ENCODE results near the gene C7orf33.

Gene C7orf33

DNA sequence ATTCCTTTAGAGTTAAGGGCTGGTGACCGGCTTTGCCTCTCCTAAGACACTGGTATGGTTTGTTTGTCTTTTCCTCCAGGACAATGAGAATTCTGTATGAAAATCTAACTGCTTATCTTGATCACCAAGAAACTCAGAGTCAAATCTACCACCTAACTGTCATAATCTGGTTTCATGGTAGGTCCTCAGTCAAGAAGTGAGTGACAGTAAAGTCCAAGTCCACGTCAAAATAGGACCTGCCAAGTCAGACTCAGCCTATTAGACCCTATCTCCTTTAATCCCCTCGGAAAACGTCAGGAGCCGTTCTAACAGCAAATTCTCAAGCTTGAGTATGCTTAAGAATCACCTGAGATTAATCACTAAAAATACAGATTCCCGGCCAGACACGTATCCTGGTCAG is 37.4 kb downstream of the C7orf33 start:
- Mint-ChIP-seq H3K27ac (no peak overlapping the region), H3K27me3 (ENCODE audit: low read depth) (peaks cover 25% of the 10 kb centered on the region), H3K4me1 (ENCODE audit: low read depth) (peaks cover 30% of the 10 kb centered on the region), H3K9me3 (peaks cover 7% of the 10 kb centered on the region), H3K36me3 (ENCODE audit: low read depth) (peaks cover 3% of the 10 kb centered on the region), H3K4me3 (no peak overlapping the region)

DNA sequence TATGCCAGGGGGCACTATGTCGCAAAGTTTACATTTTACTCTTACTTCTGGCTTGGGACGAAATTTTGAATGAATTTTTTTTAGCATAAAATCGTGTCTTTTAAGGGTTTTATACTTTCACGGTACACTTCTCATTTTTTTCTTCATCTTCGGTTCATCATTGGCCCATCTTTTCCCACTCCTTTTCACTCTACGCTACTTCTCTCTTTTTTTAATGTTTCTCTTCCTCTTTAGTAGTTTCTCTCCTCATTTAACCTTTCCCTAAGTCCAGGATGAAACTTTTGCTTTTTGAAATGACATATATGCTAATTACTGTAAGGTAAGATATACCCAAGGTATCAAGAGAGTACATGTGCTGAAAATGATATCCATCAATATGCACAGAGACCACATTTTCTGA is 39.5 kb downstream of the C7orf33 start:
- Mint-ChIP-seq H3K36me3 (ENCODE audit: low read depth) (peaks cover 5% of the 10 kb centered on the region), H3K4me1 (ENCODE audit: low read depth) (peaks cover 34% of the 10 kb centered on the region), H3K4me3 (no peak overlapping the region), H3K9me3 (peaks cover 10% of the 10 kb centered on the region), H3K27me3 (ENCODE audit: low read depth) (peaks cover 23% of the 10 kb centered on the region), H3K27ac (no peak overlapping the region)

DNA sequence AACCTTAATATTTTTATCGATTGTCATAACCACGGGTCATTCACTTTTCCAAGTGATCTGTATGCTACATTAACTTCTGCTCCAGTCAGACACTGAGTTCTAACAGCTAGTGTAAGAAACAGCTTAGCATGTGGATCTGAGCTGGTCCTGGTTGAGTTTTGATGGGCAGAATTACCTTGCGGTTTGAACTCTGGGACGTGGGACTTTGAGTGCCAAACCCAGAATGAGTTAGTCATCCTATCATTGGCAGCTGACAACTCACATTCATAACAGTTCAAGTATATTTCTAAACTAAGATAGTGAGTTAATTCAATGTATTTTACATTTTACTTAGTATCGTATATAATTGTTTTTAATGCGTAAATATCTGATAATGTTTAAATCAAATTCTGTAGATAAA is 43.2 kb downstream of the C7orf33 start:
- Mint-ChIP-seq H3K27me3 (ENCODE audit: low read depth) (peaks cover 27% of the 10 kb centered on the region), H3K27ac (no peak overlapping the region), H3K4me3 (no peak overlapping the region), H3K36me3 (ENCODE audit: low read depth) (peaks cover 7% of the 10 kb centered on the region), H3K4me1 (ENCODE audit: low read depth) (peaks cover 23% of the 10 kb centered on the region), H3K9me3 (peaks cover 10% of the 10 kb centered on the region)

DNA sequence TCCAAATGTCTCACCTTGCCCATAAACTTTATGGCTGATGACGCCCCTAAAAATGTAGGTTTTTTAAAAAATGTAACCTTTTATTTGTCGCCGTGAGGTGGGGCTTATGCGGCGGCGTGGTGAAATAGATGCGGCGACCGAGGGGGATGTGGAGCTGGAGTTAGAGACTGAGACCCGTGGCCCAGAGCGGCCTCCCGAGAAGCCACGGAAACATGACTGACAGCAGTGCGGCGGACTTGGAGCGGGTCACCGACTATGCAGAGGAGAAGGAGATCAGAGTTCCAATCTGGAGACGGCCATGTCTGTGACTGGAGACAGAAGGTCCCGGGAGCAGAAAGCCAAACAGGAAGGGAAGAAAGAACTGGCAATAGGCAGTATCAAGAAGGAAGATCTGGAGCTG is 46.5 kb downstream of the C7orf33 start:
- Mint-ChIP-seq H3K4me3 (no peak overlapping the region), H3K27me3 (ENCODE audit: low read depth) (peaks cover 14% of the 10 kb centered on the region), H3K4me1 (ENCODE audit: low read depth) (peaks cover 13% of the 10 kb centered on the region), H3K27ac (no peak overlapping the region), H3K9me3 (peaks cover 4% of the 10 kb centered on the region), H3K36me3 (ENCODE audit: low read depth) (peaks cover 4% of the 10 kb centered on the region)

DNA sequence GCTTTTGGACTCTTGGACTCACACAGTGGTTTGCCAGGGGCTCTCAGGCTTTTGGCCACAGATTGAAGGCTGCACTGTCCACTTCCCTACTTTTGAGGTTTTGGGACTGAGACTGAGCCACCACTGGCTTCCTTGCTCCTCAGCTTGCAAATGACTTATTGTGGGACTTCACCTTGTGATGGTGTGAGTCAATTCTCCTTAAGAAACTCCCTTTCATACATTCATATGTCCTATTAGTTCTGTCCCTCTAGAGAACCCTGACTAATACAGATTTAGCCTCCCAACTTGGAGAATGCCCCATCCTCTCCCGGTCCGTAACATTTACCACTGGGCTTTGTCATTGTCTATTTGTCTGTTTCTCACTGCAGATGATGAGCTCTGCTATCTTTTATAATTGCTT is 55.3 kb downstream of the C7orf33 start:
- H3K4me3 Mint-ChIP-seq: no peak overlapping the region
- H3K27me3 Mint-ChIP-seq (ENCODE audit: low read depth): peaks cover 7% of the 10 kb centered on the region
- H3K36me3 Mint-ChIP-seq (ENCODE audit: low read depth): no peaks in the 10 kb centered on the region
- H3K9me3 Mint-ChIP-seq: no peaks in the 10 kb centered on the region
- no peaks in the 10 kb centered on the region for H3K4me1 Mint-ChIP-seq (ENCODE audit: low read depth)
- H3K27ac Mint-ChIP-seq: no peak overlapping the region

DNA sequence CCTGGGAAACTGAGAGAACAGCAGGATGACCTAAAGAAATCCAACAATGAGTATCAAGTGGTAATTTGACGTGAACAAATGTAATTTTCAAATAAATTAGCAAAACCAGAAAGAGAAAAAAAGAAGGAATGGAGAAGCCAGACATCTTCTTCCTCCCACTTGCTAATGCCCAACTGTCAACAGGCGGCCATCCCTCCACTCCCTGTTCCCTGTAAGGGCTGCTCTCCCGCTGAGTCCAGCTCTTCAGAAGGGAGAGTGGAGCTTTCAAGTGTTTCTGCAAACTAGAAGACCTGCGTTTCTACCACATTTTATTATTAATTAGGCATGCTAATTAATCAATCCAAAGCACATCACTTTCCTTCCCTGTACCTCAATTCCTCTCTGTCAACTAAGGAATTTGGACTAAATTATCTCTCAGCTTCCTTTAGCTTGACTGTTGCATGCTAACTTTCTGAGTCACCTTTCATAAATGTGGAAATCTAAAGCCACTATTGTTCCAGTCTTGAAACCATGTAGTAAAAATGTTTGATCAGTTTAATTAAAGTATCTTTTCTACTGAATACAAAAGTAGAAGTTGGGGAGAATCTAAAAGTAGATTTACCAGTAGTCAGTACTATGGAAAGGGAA is 59.8 kb downstream of the C7orf33 start:
- H3K4me1 Mint-ChIP-seq (ENCODE audit: low read depth): no peaks in the 10 kb centered on the region
- H3K27ac Mint-ChIP-seq: no peak overlapping the region
- H3K9me3 Mint-ChIP-seq: no peaks in the 10 kb centered on the region
- peaks cover 11% of the 10 kb centered on the region for H3K27me3 Mint-ChIP-seq (ENCODE audit: low read depth)
- H3K4me3 Mint-ChIP-seq: no peak overlapping the region
- H3K36me3 Mint-ChIP-seq (ENCODE audit: low read depth): no peaks in the 10 kb centered on the region

DNA sequence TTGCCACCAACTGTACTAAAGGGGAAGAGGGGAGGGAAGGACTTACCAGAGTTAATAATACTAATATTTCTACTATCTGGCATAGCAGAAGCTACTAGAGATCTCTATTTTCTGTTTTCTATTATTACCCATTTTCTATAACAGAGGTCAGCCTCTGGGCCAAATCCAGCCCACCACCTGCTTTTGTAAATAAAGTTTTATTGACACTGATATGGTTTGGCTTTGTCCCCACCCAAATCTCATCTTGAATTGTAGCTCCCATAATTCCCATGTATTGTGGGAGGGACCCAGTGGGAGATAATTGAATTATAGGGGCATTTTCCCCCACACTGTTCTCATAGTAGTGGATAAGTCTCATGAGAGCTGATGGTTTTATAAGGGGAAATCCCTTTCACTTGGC is 62.2 kb downstream of the C7orf33 start:
- Mint-ChIP-seq H3K27ac (no peak overlapping the region), H3K4me1 (ENCODE audit: low read depth) (no peaks in the 10 kb centered on the region), H3K9me3 (no peaks in the 10 kb centered on the region), H3K36me3 (ENCODE audit: low read depth) (no peaks in the 10 kb centered on the region), H3K4me3 (no peak overlapping the region), H3K27me3 (ENCODE audit: low read depth) (peaks cover 8% of the 10 kb centered on the region)

DNA sequence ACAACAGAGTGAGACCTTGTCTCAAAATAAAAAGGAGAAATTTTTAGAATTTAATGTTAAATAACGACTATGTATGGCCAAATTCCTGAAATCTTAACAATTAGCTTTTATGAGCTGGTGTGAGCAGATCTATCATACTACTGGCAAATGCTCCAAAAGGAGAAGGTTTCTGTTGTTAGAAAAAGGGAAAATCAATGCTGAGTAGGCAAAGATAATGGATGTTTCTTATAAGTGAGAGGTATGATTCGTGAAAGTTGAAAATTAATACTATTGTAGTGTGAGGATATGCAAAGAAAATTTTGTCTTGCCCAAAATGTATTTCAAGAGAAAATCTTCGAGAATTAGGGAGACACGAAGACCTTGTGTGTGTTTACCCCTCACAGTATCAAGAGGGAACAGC is 67.4 kb downstream of the C7orf33 start:
- no peaks in the 10 kb centered on the region for H3K9me3 Mint-ChIP-seq
- H3K27me3 Mint-ChIP-seq (ENCODE audit: low read depth): peaks cover 6% of the 10 kb centered on the region
- H3K27ac Mint-ChIP-seq: no peak overlapping the region

DNA sequence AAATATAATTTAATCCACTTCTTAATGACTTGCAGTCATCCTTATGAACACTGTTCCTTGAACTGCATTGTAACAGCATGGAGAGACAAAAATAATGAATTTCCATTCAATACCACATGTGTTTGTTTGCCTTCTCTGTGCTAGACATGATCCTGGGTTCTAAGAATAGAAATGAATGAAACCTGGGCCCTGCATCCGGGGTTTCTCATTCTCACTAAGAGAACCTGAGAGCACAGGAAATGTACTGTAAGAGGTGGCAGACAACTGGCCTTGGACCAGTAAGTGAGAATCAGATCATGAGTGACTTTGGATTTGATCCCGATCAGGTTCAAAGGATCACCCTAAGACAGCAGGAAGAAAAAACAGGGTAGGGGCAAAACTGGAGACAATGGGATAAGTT is 70.9 kb downstream of the C7orf33 start:
- no peak overlapping the region for H3K27ac Mint-ChIP-seq
- peaks cover 6% of the 10 kb centered on the region for H3K27me3 Mint-ChIP-seq (ENCODE audit: low read depth)
- no peaks in the 10 kb centered on the region for H3K9me3 Mint-ChIP-seq
- no peak overlapping the region for H3K4me3 Mint-ChIP-seq
- H3K36me3 Mint-ChIP-seq (ENCODE audit: low read depth): no peaks in the 10 kb centered on the region
- H3K4me1 Mint-ChIP-seq (ENCODE audit: low read depth): peaks cover 4% of the 10 kb centered on the region

More for the DNA sequence above, 67.4 kb downstream of the C7orf33 start:
- H3K4me3 Mint-ChIP-seq: no peak overlapping the region
- no peaks in the 10 kb centered on the region for H3K36me3 Mint-ChIP-seq (ENCODE audit: low read depth)
- peaks cover 4% of the 10 kb centered on the region for H3K4me1 Mint-ChIP-seq (ENCODE audit: low read depth)

DNA sequence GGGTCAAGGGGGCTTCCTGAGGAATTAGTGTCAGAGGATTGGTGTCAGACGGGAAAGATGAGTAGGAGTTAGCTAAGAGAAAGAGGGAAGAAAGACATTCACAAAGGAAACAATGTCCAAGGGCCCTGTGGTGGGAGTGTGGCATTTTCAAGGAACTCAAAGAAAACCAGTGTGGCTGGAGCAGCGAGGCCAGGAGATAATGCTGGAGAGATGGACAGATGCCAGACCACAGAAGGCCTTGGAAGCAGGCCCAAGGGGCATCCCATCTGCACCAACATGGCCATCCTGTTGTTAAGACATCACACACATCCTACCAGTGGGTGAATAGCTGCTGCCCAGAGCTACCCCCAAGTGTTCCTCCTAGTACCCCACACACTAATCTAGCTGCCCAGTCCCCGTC is 72.1 kb downstream of the C7orf33 start:
- peaks cover 4% of the 10 kb centered on the region for H3K4me1 Mint-ChIP-seq (ENCODE audit: low read depth)
- H3K9me3 Mint-ChIP-seq: no peaks in the 10 kb centered on the region
- no peaks in the 10 kb centered on the region for H3K36me3 Mint-ChIP-seq (ENCODE audit: low read depth)
- H3K4me3 Mint-ChIP-seq: no peak overlapping the region
- peaks cover 6% of the 10 kb centered on the region for H3K27me3 Mint-ChIP-seq (ENCODE audit: low read depth)
- H3K27ac Mint-ChIP-seq: no peak overlapping the region

DNA sequence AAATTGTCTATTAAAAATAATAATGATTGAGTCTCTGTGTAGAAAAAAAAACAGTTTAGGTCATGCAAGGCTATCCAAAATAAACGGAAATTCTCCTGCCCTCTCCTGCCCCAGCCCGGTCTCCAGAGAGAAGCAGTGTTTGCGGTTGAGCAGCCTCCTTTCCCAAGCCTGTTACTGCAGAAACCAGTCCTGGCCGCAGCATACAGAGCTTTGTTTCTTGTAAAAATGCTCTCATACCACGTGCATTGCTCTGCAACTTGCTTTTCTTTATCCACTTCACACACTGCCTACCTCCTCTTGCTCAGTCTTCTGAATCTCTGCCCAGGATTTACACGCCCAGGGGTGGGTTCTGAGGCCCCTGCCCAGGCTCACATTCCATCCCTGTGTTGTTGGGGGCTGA is 73.8 kb downstream of the C7orf33 start:
- Mint-ChIP-seq H3K4me1 (ENCODE audit: low read depth) (peaks cover 4% of the 10 kb centered on the region), H3K27ac (no peak overlapping the region), H3K9me3 (no peaks in the 10 kb centered on the region), H3K36me3 (ENCODE audit: low read depth) (no peaks in the 10 kb centered on the region), H3K4me3 (no peak overlapping the region), H3K27me3 (ENCODE audit: low read depth) (peaks cover 3% of the 10 kb centered on the region)

DNA sequence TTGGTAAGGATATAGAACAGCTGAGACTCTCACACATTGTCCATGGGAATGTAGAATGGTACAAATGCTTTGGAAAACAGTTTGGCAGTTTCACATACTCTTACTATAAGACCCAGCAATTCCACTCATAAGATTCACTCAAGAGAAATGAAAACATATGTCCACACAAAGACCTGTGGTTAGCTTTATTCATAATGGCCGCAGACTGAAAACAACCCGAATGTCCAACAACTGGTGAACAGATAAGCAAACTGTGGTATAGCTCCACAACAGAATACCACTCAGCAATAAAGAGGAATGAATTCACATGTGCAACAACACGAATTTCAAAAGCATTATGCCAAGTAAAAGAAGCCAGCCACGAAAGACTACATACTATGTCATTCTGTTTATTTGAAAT is 74.7 kb downstream of the C7orf33 start:
- H3K36me3 Mint-ChIP-seq (ENCODE audit: low read depth): peaks cover under 1% of the 10 kb centered on the region
- peaks cover 4% of the 10 kb centered on the region for H3K4me1 Mint-ChIP-seq (ENCODE audit: low read depth)
- H3K9me3 Mint-ChIP-seq: peaks cover 2% of the 10 kb centered on the region
- no peak overlapping the region for H3K4me3 Mint-ChIP-seq
- peaks cover 3% of the 10 kb centered on the region for H3K27me3 Mint-ChIP-seq (ENCODE audit: low read depth)
- H3K27ac Mint-ChIP-seq: no peak overlapping the region

Measured in T-helper 1 cell treated with Interleukin-12 subunit alpha and Interleukin-12 subunit beta and Interleukin-4 antibody, amounts not matched to agents 30 μg/mL and 1 μg/mL, for 36 hours (primary cell).